Liver (tissue), 9 donors: ENCODE measurements around the gene MADD. TPM values are rescaled to one million over a fixed set of nuclear protein-coding genes. Genes with fewer than 3 reads are reported as not detected.
"Not testable (repeated sequence)": the region's sequence is repeated elsewhere in the genome, so short reads cannot be mapped to it uniquely, and the experiment has no call there.

Experiments used
- DNase-seq: peaks from one replicate; pipeline ENCODE4 v3.0.0-alpha.2; 2017; ENCODE audit warnings: low spot score
- H3K27ac ChIP-seq, 2 donors: one replicate each; pipeline ENCODE4 v1.7.0; 2013; ENCODE audit warnings: inconsistent platforms in 2 of 2, low read length in 2 of 2, control low read depth in 1 of 2, low read depth in 1 of 2, mild to moderate bottlenecking in 1 of 2
- H3K27me3 ChIP-seq, 4 donors: one replicate each; pipeline versions ENCODE4 v1.6.1 to v1.7.0; 2013; ENCODE audit warnings: low read length in 3 of 4, inconsistent platforms in 1 of 4, mild to moderate bottlenecking in 1 of 4, moderate library complexity in 1 of 4; ENCODE audit not compliant: control insufficient read depth in 4 of 4, insufficient read depth in 4 of 4
- H3K36me3 ChIP-seq, 4 donors: one replicate each; pipeline versions ENCODE4 v1.6.1 to v1.7.0; 2013; ENCODE audit warnings: low read length in 3 of 4, mild to moderate bottlenecking in 3 of 4, low read depth in 1 of 4, moderate library complexity in 1 of 4; ENCODE audit not compliant: control insufficient read depth in 4 of 4, insufficient read depth in 3 of 4
- H3K4me1 ChIP-seq, 4 donors: one replicate each; pipeline versions ENCODE4 v1.6.1 to v1.7.0; 2013; ENCODE audit warnings: low read length in 3 of 4, mild to moderate bottlenecking in 3 of 4, moderate library complexity in 1 of 4; ENCODE audit not compliant: control insufficient read depth in 4 of 4, insufficient read depth in 4 of 4
- H3K4me3 ChIP-seq, 3 donors: one replicate each; pipeline versions ENCODE4 v1.6.1 to v1.7.0; 2013; ENCODE audit warnings: low read length in 3 of 3, control low read depth in 1 of 3, low read depth in 1 of 3, mild to moderate bottlenecking in 1 of 3
- H3K9ac ChIP-seq, 2 donors: one replicate each; pipeline ENCODE4 v1.7.0; 2013; ENCODE audit warnings: low read length in 2 of 2, mild to moderate bottlenecking in 2 of 2, moderate library complexity in 2 of 2, control low read depth in 1 of 2, low read depth in 1 of 2
- H3K9me3 ChIP-seq, 4 donors: one replicate each; pipeline versions ENCODE4 v1.6.1 to v1.7.0; 2013; ENCODE audit warnings: low read length in 3 of 4; ENCODE audit not compliant: control insufficient read depth in 4 of 4
- FOXA1 ChIP-seq: IDR thresholded peaks from 2 replicates; pipeline ENCODE4 v1.6.1; 2016; ENCODE audit warnings: antibody characterized with exemption
- FOXA2 ChIP-seq: IDR thresholded peaks from 2 replicates; pipeline ENCODE4 v1.6.1; 2016; ENCODE audit warnings: antibody characterized with exemption
- GABPA ChIP-seq, 2 donors: IDR thresholded peaks in 1 of 2; conservative IDR thresholded peaks in 1 of 2; 2 replicates each; pipeline ENCODE4 v1.6.1; 2016; ENCODE audit warnings: antibody characterized with exemption in 2 of 2, mild to moderate bottlenecking in 1 of 2, moderate library complexity in 1 of 2
- HNF4A ChIP-seq, 2 donors: conservative IDR thresholded peaks; 2 replicates each; pipeline ENCODE4 v1.6.1; 2016; ENCODE audit warnings: antibody characterized with exemption in 2 of 2, mild to moderate bottlenecking in 2 of 2
- HNF4G ChIP-seq: IDR thresholded peaks from 2 replicates; pipeline ENCODE4 v1.6.1; 2016; ENCODE audit warnings: antibody characterized with exemption
- JUND ChIP-seq, 2 donors: IDR thresholded peaks; 2 replicates each; pipeline ENCODE4 v1.6.1; 2016; ENCODE audit warnings: antibody characterized with exemption in 2 of 2
- MAX ChIP-seq: IDR thresholded peaks from 2 replicates; pipeline ENCODE4 v1.6.1; 2016; ENCODE audit warnings: antibody characterized with exemption
- NR2F2 ChIP-seq: IDR thresholded peaks from 2 replicates; pipeline ENCODE4 v1.6.1; 2016; ENCODE audit warnings: antibody characterized with exemption
- RAD21 ChIP-seq, 2 donors: IDR thresholded peaks; 2 replicates each; pipeline ENCODE4 v1.6.1; 2016; ENCODE audit warnings: antibody characterized with exemption in 2 of 2, mild to moderate bottlenecking in 2 of 2
- RXRA ChIP-seq, 2 donors: IDR thresholded peaks; 2 replicates each; pipeline ENCODE4 v1.6.1; 2017 to 2018; ENCODE audit warnings: antibody characterized with exemption in 2 of 2, mild to moderate bottlenecking in 1 of 2
- SP1 ChIP-seq: IDR thresholded peaks from 2 replicates; pipeline ENCODE4 v1.6.1; 2018; ENCODE audit warnings: antibody characterized with exemption, mild to moderate bottlenecking
- YY1 ChIP-seq: IDR thresholded peaks from 2 replicates; pipeline ENCODE4 v1.6.1; 2016; ENCODE audit warnings: antibody characterized with exemption, mild to moderate bottlenecking
- ZBTB33 ChIP-seq: IDR thresholded peaks from 2 replicates; pipeline ENCODE4 v1.6.1; 2016; ENCODE audit warnings: antibody characterized with exemption
- WGBS: extraction: QIAGEN DNeasy Blood & Tissue Kit; methylation state at CpG from one replicate; pipeline ENCODE4 v1.1.7; 2013; 5-methylcytosine and 5-hydroxymethylcytosine counted together
- polyA plus RNA-seq, 2 donors: library from polyadenylated mRNA; stranded (reverse) in 1 of 2; unstranded in 1 of 2; fragments of 200-250 nt in 1 of 2; fragments of >200 nt in 1 of 2; fragmentation: Nextera tagmentation in 1 of 2; extraction: Ambion mirVana in 1 of 2; gene quantifications; one replicate each; pipeline versions ENCODE4 v1.2.1 to v1.2.3, GENCODE V29; 2013 to 2015
- total RNA-seq, 2 donors: library from RNA; depleted of rRNA; stranded (reverse); fragments of >200 nt; gene quantifications; one replicate each; pipeline ENCODE4 v1.2.3, GENCODE V29; 2014
- donor health status: healthy.
- donor health status: healthy.
- donor health status: healthy.
- donor health status: healthy.
- donor health status: healthy.

Gene MADD
- total and polyA plus RNA-seq, 4 donors = 9.9 to 20.5 (median 11.1) TPM

- H3K27me3 ChIP-seq = no peaks in the 10 kb centered on the region
- TF ChIP-seq SP1 (no peak), RAD21 (IDR thresholded peaks at IDR 0.05) (no peak), HNF4A (conservative IDR thresholded peaks at IDR 0.05) (no peak), YY1 (no peak), HNF4G (no peak), NR2F2 (no peak), MAX (no peak), JUND (IDR thresholded peaks at IDR 0.05) (no peak)
- 94% methylated on average over 8 of the region's 8 CpGs for WGBS
- H3K9me3 ChIP-seq = no peaks in the 10 kb centered on the region
- no peak overlapping the region for H3K4me3 ChIP-seq
- H3K9ac ChIP-seq = no peak overlapping the region
- H3K36me3 ChIP-seq = peaks cover 0 to 16% (median 3%) of the 10 kb centered on the region in 4 donors
- no peak overlapping the region for H3K27ac ChIP-seq
- DNase-seq = no peak
- no peaks in the 10 kb centered on the region for H3K4me1 ChIP-seq
Measured at GRCh38 chr11:47333886-47334443, 64.0 kb downstream of the MADD start.

- H3K4me3 ChIP-seq, DNase-seq, H3K27me3 ChIP-seq, H3K9me3 ChIP-seq, H3K4me1 ChIP-seq, H3K36me3 ChIP-seq, H3K27ac ChIP-seq, H3K9ac ChIP-seq: not testable (repeated sequence)
- 97% methylated on average over 16 of the region's 16 CpGs for WGBS
Measured at GRCh38 chr11:47334699-47335411, 64.9 kb downstream of the MADD start.

GRCh38 chr11:47335733-47336132 is 65.8 kb downstream of the MADD start:
- no peak overlapping the region for H3K4me3 ChIP-seq
- no peaks in the 10 kb centered on the region for H3K9me3 ChIP-seq
- H3K27ac ChIP-seq = no peak overlapping the region
- H3K36me3 ChIP-seq = peaks cover 0 to under 1% (median 0%) of the 10 kb centered on the region in 4 donors
- 90% methylated on average over 9 of the region's 9 CpGs for WGBS
- no peaks in the 10 kb centered on the region for H3K27me3 ChIP-seq
- no peak for TF ChIP-seq ZBTB33
- no peak for TF ChIP-seq FOXA1
- TF ChIP-seq RAD21 (IDR thresholded peaks at IDR 0.05) = no peak
- TF ChIP-seq NR2F2 = no peak
- no peak for TF ChIP-seq FOXA2
- TF ChIP-seq RXRA (IDR thresholded peaks at IDR 0.05) = no peak
- TF ChIP-seq GABPA (IDR thresholded peaks at IDR 0.05 in 1 of 2, conservative IDR thresholded peaks at IDR 0.05 in 1 of 2) = no peak
- no peaks in the 10 kb centered on the region for H3K4me1 ChIP-seq
- no peak overlapping the region for H3K9ac ChIP-seq
- no peak for DNase-seq
